ENCODE results near the gene TBCA.
"Not testable (repeated sequence)": the region's sequence is repeated elsewhere in the genome, so short reads cannot be mapped to it uniquely, and the experiment has no call there.

Gene TBCA

GRCh38 chr5:77771452-77771851 is 4.7 kb downstream of the TBCA start:
- DNase-seq, result no peak

GRCh38 chr5:77770293-77771005 is 5.7 kb downstream of the TBCA start:
- DNase-seq, result no peak

GRCh38 chr5:77768978-77769377 is 7.2 kb downstream of the TBCA start:
- DNase-seq, result no peak

- DNase-seq, result no peak
These were observed 8.8 kb downstream of the TBCA start for GRCh38 chr5:77767301-77767700.

- no peak for DNase-seq
These were observed 14.5 kb downstream of the TBCA start for GRCh38 chr5:77761606-77762005.

- no peak for DNase-seq
These were observed 17.8 kb downstream of the TBCA start for GRCh38 chr5:77758141-77758938.

GRCh38 chr5:77751328-77752023 is 24.7 kb downstream of the TBCA start:
- no peak for DNase-seq

- not testable (repeated sequence) for DNase-seq
These were observed 25.2 kb downstream of the TBCA start for GRCh38 chr5:77750928-77751327.

GRCh38 chr5:77748160-77748559 is 28.0 kb downstream of the TBCA start:
- DNase-seq, result no peak

- DNase-seq, result no peak
These were observed 32.0 kb downstream of the TBCA start for GRCh38 chr5:77744116-77744515.

GRCh38 chr5:77743181-77743580 is 33.0 kb downstream of the TBCA start:
- no peak for DNase-seq

GRCh38 chr5:77741608-77742007 is 34.5 kb downstream of the TBCA start:
- no peak for DNase-seq

- DNase-seq, result no peak
These were observed 41.3 kb downstream of the TBCA start for GRCh38 chr5:77734885-77735284.

- DNase-seq, result no peak
These were observed 43.0 kb downstream of the TBCA start for GRCh38 chr5:77733130-77733529.

GRCh38 chr5:77727190-77727589 is 48.9 kb downstream of the TBCA start:
- no peak for DNase-seq

- DNase-seq, result no peak
These were observed 50.5 kb downstream of the TBCA start for GRCh38 chr5:77725616-77726015.

- no peak for DNase-seq
These were observed 51.2 kb downstream of the TBCA start for GRCh38 chr5:77724934-77725333.

GRCh38 chr5:77719666-77720363 is 56.3 kb downstream of the TBCA start:
- DNase-seq, result no peak

GRCh38 chr5:77718934-77719610 is 57.1 kb downstream of the TBCA start:
- no peak for DNase-seq

- no peak for DNase-seq
These were observed 66.0 kb downstream of the TBCA start for GRCh38 chr5:77709993-77710685.

GRCh38 chr5:77709340-77709739 is 66.8 kb downstream of the TBCA start:
- no peak for DNase-seq

- DNase-seq, result no peak
These were observed 68.3 kb downstream of the TBCA start for GRCh38 chr5:77707791-77708190.
